Mesendoderm (in vitro differentiated cells): ENCODE data around the gene BTBD16.

Experiments
- DNase-seq: peaks from one replicate; pipeline ENCODE4 v3.0.0; 2013
- H2AK5ac ChIP-seq: 2 replicates; pipeline ENCODE4 v1.6.1; 2013; ENCODE audit warnings: low read length, inconsistent platforms
- H2BK120ac ChIP-seq: 2 replicates; pipeline ENCODE4 v1.6.1; 2013; ENCODE audit warnings: low read depth, mild to moderate bottlenecking, low read length, moderate library complexity, mixed read lengths
- H2BK15ac ChIP-seq: replicated peaks from 2 replicates; pipeline ENCODE4 v1.6.1; 2013; ENCODE audit warnings: low read depth, mild to moderate bottlenecking, moderate library complexity
- H2BK5ac ChIP-seq: 2 replicates; pipeline ENCODE4 v1.6.1; 2013; ENCODE audit warnings: low read length, inconsistent platforms
- H3K18ac ChIP-seq: 2 replicates; pipeline ENCODE4 v1.6.1; 2013; ENCODE audit warnings: mild to moderate bottlenecking, low read length, mixed read lengths
- H3K23ac ChIP-seq: one replicate; pipeline ENCODE4 v1.6.1; 2013; ENCODE audit warnings: low read length
- H3K27ac ChIP-seq: 2 replicates; pipeline ENCODE4 v1.5.1; 2013; ENCODE audit warnings: low read depth, mild to moderate bottlenecking, inconsistent platforms, low read length, moderate library complexity
- H3K27me3 ChIP-seq: 2 replicates; pipeline ENCODE4 v1.6.1; 2013; ENCODE audit warnings: low read length, control low read depth, mild to moderate bottlenecking, inconsistent platforms; ENCODE audit not compliant: insufficient read depth, poor library complexity
- H3K36me3 ChIP-seq: 2 replicates; pipeline ENCODE4 v1.6.1; 2013; ENCODE audit warnings: low read length, inconsistent platforms; ENCODE audit not compliant: control insufficient read depth, insufficient read depth
- H3K4ac ChIP-seq: one replicate; pipeline ENCODE4 v1.6.1; 2013; ENCODE audit warnings: low read depth, mild to moderate bottlenecking, low read length, moderate library complexity
- H3K4me1 ChIP-seq: 2 replicates; pipeline ENCODE4 v1.6.1; 2013; ENCODE audit warnings: low read depth, low read length, inconsistent platforms; ENCODE audit not compliant: control insufficient read depth
- H3K4me2 ChIP-seq: 2 replicates; pipeline ENCODE4 v1.6.1; 2013; ENCODE audit warnings: low read length
- H3K4me3 ChIP-seq: 2 replicates; pipeline ENCODE4 v1.5.1; 2013; ENCODE audit warnings: mild to moderate bottlenecking, low read length
- H3K56ac ChIP-seq: one replicate; pipeline ENCODE4 v1.6.1; 2013; ENCODE audit warnings: low read length
- H3K79me1 ChIP-seq: 2 replicates; pipeline ENCODE4 v1.6.1; 2013; ENCODE audit warnings: low read length, inconsistent platforms
- H3K79me2 ChIP-seq: 2 replicates; pipeline ENCODE4 v1.6.1; 2013; ENCODE audit warnings: mild to moderate bottlenecking, low read length; ENCODE audit not compliant: control insufficient read depth, insufficient read depth
- H3K9ac ChIP-seq: 2 replicates; pipeline ENCODE4 v1.6.1; 2013; ENCODE audit warnings: low read length, inconsistent platforms
- H4K5ac ChIP-seq: one replicate; pipeline ENCODE4 v1.6.1; 2013; ENCODE audit warnings: low read length
- H4K8ac ChIP-seq: one replicate; pipeline ENCODE4 v1.6.1; 2013; ENCODE audit warnings: low read depth, mild to moderate bottlenecking, control low read depth, low read length, moderate library complexity
- whole genome bisulfite sequencing: extraction: QIAGEN DNeasy Blood & Tissue Kit; methylation state at CpG from one replicate; pipeline ENCODE4 v1.1.7; 2013; ENCODE audit warnings: low lambda C conversion rate, missing lambda C conversion rate; ENCODE audit not compliant: insufficient coverage; ENCODE audit errors: extremely low coverage; 5-methylcytosine and 5-hydroxymethylcytosine counted together

Gene BTBD16

DNA sequence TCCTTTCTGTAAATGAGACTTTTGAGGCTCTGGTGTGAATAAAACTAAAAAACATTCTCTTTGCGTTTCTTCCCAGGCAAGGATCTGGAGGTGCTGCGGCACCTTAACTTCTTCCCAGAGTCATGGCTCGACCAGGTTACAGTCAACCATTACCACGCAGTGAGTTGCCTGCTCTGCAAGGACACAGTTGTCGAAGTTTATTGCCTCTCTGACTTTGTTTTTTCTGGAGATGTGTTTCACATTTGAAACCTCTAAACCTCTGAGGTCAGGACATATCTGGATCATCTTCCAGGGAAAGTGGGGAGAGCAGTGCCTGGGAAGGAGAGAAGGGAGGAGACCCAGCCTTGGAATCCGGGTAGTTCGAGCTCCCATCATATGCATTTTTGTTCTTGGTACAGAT is 60.0 kb downstream of the BTBD16 start:
- Histone ChIP-seq H3K4me3 (no peak overlapping the region), H2AK5ac (no peak overlapping the region), H3K56ac (no peak overlapping the region), H3K9ac (no peak overlapping the region), H3K18ac (no peak overlapping the region), H3K23ac (no peak overlapping the region), H4K8ac (no peak overlapping the region), H4K5ac (no peak overlapping the region), H2BK5ac (no peak overlapping the region), H3K4ac (no peak overlapping the region), H2BK15ac (no peak overlapping the region), H3K79me2 (no peaks in the 10 kb centered on the region), H3K36me3 (no peaks in the 10 kb centered on the region), H3K27me3 (no peaks in the 10 kb centered on the region), H3K4me1 (no peaks in the 10 kb centered on the region), H3K27ac (no peak overlapping the region), H3K4me2 (no peak overlapping the region), H3K79me1 (no peaks in the 10 kb centered on the region), H2BK120ac (no peak overlapping the region)
- no CpG with 5 or more reads among the region's 7 CpGs for WGBS
- no peak for DNase-seq

DNA sequence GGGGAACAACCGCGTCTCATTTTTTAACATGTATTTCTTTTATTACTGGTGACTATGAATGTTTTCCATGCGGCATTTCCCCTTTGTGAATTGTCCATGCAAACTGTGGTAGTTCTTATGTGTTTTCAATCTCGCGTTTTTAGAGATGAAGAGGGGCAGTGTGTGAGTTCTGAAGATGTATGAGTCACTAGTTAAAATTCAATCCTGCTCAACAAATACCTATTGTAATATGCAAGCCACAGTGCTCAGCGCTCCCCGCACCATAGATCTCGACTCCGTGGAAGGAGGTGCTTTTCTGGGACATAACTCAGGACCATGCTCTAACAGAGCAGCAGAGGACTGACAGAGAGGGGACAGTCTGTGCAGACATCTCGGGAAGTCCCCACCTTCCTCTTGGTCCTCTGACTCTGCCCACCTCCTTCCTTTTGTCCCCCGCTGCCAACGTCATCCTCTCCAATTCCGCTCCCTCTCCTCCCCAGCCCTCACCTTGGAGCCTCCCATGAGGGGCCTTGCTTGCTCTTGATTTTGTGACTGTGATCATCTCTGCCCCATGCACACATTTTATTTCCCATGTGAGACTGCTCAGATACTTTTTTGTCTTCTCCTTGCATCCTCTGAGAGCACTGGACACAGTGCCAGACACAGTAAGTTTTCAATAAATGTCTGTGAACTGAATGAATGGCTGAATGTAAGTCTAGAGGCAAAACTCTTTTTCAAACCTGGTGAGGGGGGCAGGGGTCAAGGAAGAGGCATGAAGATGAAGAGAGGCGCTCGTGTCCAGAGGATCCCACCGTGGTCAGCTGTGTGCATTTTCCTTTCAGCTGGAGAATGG is 60.7 kb downstream of the BTBD16 start:
- H3K27me3 ChIP-seq, result no peaks in the 10 kb centered on the region
- no peak overlapping the region for H3K18ac ChIP-seq
- no peaks in the 10 kb centered on the region for H3K79me1 ChIP-seq
- DNase-seq, result no peak
- H3K23ac ChIP-seq, result no peak overlapping the region
- no peak overlapping the region for H4K5ac ChIP-seq
- H3K4me1 ChIP-seq, result no peaks in the 10 kb centered on the region
- no CpG with 5 or more reads among the region's 16 CpGs for WGBS
- no peak overlapping the region for H4K8ac ChIP-seq
- no peak overlapping the region for H3K56ac ChIP-seq
- no peak overlapping the region for H3K4me2 ChIP-seq
- no peak overlapping the region for H2BK120ac ChIP-seq
- H2AK5ac ChIP-seq, result no peak overlapping the region
- H2BK5ac ChIP-seq, result no peak overlapping the region
- H3K79me2 ChIP-seq, result no peaks in the 10 kb centered on the region
- no peak overlapping the region for H3K9ac ChIP-seq
- H3K36me3 ChIP-seq, result no peaks in the 10 kb centered on the region
- H3K4me3 ChIP-seq, result no peak overlapping the region
- H2BK15ac ChIP-seq, result no peak overlapping the region
- H3K4ac ChIP-seq, result no peak overlapping the region
- H3K27ac ChIP-seq, result no peak overlapping the region

DNA sequence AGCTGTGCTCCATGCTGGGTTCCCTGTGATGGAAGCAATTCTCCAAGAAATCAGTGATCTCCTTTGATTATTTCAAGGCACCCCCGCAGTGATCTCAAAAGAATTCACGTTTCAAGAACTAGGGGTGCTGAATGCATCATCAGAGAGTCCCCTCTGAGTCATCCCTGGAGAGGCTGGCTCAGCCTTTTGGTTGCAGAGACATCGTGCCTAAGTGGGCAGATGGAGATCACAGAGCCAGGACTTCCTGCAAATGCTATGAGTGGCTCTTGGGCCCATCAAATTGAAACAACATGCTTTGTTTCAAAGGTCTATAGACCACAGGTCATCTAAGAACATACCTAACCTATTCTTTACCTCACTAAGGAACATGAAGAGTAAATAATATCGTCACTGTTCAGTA is 61.9 kb downstream of the BTBD16 start:
- H2BK5ac ChIP-seq, result no peak overlapping the region
- H2BK15ac ChIP-seq, result no peak overlapping the region
- no peaks in the 10 kb centered on the region for H3K36me3 ChIP-seq
- no peak for DNase-seq
- H3K9ac ChIP-seq, result no peak overlapping the region
- H4K8ac ChIP-seq, result no peak overlapping the region
- no peak overlapping the region for H3K18ac ChIP-seq
- no peak overlapping the region for H3K27ac ChIP-seq
- H3K27me3 ChIP-seq, result no peaks in the 10 kb centered on the region
- no peaks in the 10 kb centered on the region for H3K4me1 ChIP-seq
- H3K4ac ChIP-seq, result no peak overlapping the region
- no peak overlapping the region for H2AK5ac ChIP-seq
- no peaks in the 10 kb centered on the region for H3K79me1 ChIP-seq
- no peak overlapping the region for H3K56ac ChIP-seq
- no CpG with 5 or more reads among the region's 4 CpGs for whole genome bisulfite sequencing
- H3K4me3 ChIP-seq, result no peak overlapping the region
- H3K4me2 ChIP-seq, result no peak overlapping the region
- H3K23ac ChIP-seq, result no peak overlapping the region
- no peak overlapping the region for H2BK120ac ChIP-seq
- H4K5ac ChIP-seq, result no peak overlapping the region
- H3K79me2 ChIP-seq, result no peaks in the 10 kb centered on the region

DNA sequence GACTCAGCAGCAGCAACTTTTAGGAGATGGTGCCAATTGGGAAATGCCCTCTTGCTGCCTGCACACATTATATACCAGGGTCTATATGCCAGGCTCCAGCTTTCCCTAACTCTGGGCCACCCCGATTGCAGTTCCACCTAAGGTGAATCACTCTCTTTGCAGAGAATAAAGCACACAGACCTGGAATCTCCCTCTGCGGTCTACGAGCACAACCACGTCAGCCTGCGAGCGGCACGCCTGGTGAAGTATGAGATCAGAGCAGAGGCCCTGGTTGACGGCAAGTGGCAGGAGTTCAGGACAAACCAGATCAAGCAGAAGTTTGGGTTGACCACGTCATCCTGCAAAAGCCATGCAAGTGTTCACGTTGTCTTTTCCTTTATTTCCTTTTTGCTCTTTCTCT is 65.2 kb downstream of the BTBD16 start:
- DNase-seq, result no peak
- no peak overlapping the region for H2BK5ac ChIP-seq
- H3K27me3 ChIP-seq, result no peaks in the 10 kb centered on the region
- H3K4me3 ChIP-seq, result no peak overlapping the region
- H3K23ac ChIP-seq, result no peak overlapping the region
- H3K4ac ChIP-seq, result no peak overlapping the region
- no peaks in the 10 kb centered on the region for H3K36me3 ChIP-seq
- H3K9ac ChIP-seq, result no peak overlapping the region
- H3K18ac ChIP-seq, result no peak overlapping the region
- H4K5ac ChIP-seq, result no peak overlapping the region
- H4K8ac ChIP-seq, result no peak overlapping the region
- H2AK5ac ChIP-seq, result no peak overlapping the region
- H3K79me1 ChIP-seq, result no peaks in the 10 kb centered on the region
- H3K4me2 ChIP-seq, result no peak overlapping the region
- H3K27ac ChIP-seq, result no peak overlapping the region
- no peak overlapping the region for H2BK120ac ChIP-seq
- no CpG with 5 or more reads among the region's 10 CpGs for WGBS
- H3K4me1 ChIP-seq, result no peaks in the 10 kb centered on the region
- no peaks in the 10 kb centered on the region for H3K79me2 ChIP-seq
- no peak overlapping the region for H3K56ac ChIP-seq
- H2BK15ac ChIP-seq, result no peak overlapping the region

DNA sequence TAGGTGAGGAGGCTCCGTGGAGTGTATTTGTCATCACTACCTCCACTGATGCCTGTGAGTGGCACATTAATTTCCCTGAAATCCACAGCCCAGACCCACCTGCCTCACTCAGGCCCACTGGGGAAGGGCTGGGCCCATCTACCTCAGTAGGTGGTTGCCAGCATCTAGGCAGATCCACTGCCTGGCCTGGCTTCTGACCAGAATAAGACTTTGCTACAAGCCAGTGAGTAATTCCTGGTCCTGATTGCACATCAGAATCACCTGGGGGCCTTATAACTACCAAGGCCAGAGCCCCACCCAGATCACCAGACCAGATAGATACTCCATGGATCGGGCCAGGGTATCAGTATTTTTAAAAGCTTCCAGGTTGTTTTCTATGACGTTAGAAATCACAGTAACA is 65.9 kb downstream of the BTBD16 start:
- H2BK5ac ChIP-seq, result no peak overlapping the region
- no peak overlapping the region for H3K18ac ChIP-seq
- no peak overlapping the region for H3K4me3 ChIP-seq
- no peak for DNase-seq
- no peaks in the 10 kb centered on the region for H3K79me1 ChIP-seq
- no peak overlapping the region for H2BK120ac ChIP-seq
- no peaks in the 10 kb centered on the region for H3K36me3 ChIP-seq
- no peak overlapping the region for H3K4ac ChIP-seq
- WGBS, result no CpG with 5 or more reads among the region's 3 CpGs
- H4K8ac ChIP-seq, result no peak overlapping the region
- H3K27me3 ChIP-seq, result no peaks in the 10 kb centered on the region
- H3K56ac ChIP-seq, result no peak overlapping the region
- H2BK15ac ChIP-seq, result no peak overlapping the region
- H2AK5ac ChIP-seq, result no peak overlapping the region
- no peaks in the 10 kb centered on the region for H3K4me1 ChIP-seq
- H3K27ac ChIP-seq, result no peak overlapping the region
- H3K79me2 ChIP-seq, result no peaks in the 10 kb centered on the region
- no peak overlapping the region for H4K5ac ChIP-seq
- no peak overlapping the region for H3K23ac ChIP-seq
- no peak overlapping the region for H3K9ac ChIP-seq
- H3K4me2 ChIP-seq, result no peak overlapping the region
